K562 (cell line): ENCODE data around the gene E2F3. TPM values are rescaled to one million over a fixed set of nuclear protein-coding genes. Genes with fewer than 3 reads are reported as not detected.

Experiments
- KDM1A ChIP-seq, 2 experiments: fragments of 450-650 bp; IDR thresholded peaks; 2 replicates each; pipeline ENCODE4 v1.6.1; 2016; ENCODE audit warnings: mild to moderate bottlenecking in 2 of 2
- RNF2 ChIP-seq: sonication (generic); IDR thresholded peaks from 2 replicates; pipeline ENCODE4 v1.6.1; 2016
- ZNF318 ChIP-seq, 2 experiments: fragments of 450-650 bp; IDR thresholded peaks; 2 replicates each; pipeline ENCODE4 v1.6.1; 2016; ENCODE audit warnings: mild to moderate bottlenecking in 2 of 2, borderline replicate concordance in 1 of 2, low read depth in 1 of 2, moderate library complexity in 1 of 2
- polyA plus RNA-seq, 8 experiments: library from polyadenylated mRNA; depleted of rRNA in 4 of 8; stranded (reverse) in 5 of 8; unstranded in 3 of 8; fragments of >200 nt; fragmentation: Nextera tagmentation in 2 of 8; fragmentation: Illumina TruSeq in 1 of 8; extraction: Ambion mirVana in 2 of 8; extraction: Trizol in 1 of 8; gene quantifications; 2 replicates each; pipeline versions ENCODE4 v1.2.1 to v1.2.3, GENCODE V29; 2011 to 2014; ENCODE audit warnings: inconsistent platforms in 1 of 8, missing spikeins in 1 of 8
- total RNA-seq, 7 experiments: library from RNA; depleted of rRNA in 6 of 7; stranded (reverse); fragments of >200 nt in 6 of 7; fragmentation: Illumina TruSeq in 2 of 7; extraction: Trizol in 2 of 7; gene quantifications; 2 replicates each; pipeline versions ENCODE4 v1.2.1 to v1.2.3, GENCODE V29; 2011 to 2021; ENCODE audit warnings: low replicate concordance in 1 of 7

The E2F3 gene
- total and polyA plus RNA-seq, 9 of the 15 experiments (the other 6 are each of a cell fraction or from before 2014, with no cell fraction given), result 11.1 to 44.7 (median 27.2) TPM

GRCh38 chr6:20360471-20361119 lies 41.1 kb upstream of the E2F3 start (continued):
- TF ChIP-seq ZNF318 (IDR thresholded peaks at IDR 0.05; ENCODE audit: borderline replicate concordance in 1 of 2, low read depth in 1 of 2) (no peak), KDM1A (IDR thresholded peaks at IDR 0.05) (0 out of 4 replicates have a peak, but pooled peaks of 1 of the 2 experiments have one; percentile 22), RNF2 (no peak)
